ENCODE data around the gene SAMD14.
"Not testable (repeated sequence)": the region's sequence is repeated elsewhere in the genome, so short reads cannot be mapped to it uniquely, and the experiment has no call there.

Gene SAMD14

DNA sequence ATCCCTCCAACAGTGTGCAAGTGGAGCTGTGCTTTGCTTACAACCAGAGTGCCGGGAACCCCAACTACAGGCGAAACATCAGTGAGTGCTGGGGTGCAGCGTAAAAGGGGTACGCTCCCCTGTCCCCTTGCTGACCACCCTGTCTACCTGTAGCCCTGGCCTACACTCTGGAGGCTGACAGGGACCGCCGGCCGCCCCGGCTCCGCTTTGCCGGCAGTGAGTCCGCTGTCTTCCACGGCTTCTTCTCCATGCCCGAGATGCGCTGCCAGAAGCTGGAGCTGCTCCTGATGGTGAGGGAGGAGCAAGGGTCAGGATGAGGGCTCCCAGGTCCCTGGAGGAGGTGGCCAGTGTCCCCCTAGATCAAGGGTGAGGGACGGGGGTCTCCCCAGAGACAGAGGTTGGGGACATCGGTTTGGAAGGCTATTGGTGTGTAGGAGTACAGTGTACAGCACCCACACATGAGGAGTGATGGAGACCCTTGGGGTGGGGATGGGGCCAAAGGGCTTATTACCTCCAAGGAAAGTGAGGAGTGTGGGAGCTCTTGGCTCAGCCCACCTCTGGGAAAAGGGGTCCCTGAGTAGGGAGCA, 54.4 kb downstream of the SAMD14 start:
- DNase-seq: no peak

DNA sequence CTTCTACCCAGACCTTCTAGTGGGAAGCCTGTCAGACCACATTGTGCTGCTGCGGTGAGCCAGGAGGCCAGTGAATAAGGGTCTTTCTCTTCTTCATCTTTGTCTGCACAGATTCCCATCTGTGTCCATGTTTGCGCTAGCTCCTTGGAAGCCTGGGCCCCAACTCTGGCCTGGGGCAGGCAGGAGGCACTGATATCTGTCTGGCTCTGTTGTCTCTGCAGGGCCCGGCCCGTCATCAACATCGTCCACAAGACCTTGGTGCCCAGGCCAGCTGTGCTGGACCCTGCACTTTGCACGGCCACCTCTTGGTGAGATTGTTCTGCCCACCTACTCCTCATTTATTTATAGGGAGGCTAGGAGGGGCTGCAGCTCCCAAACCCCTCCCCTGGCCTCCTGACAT, 55.7 kb downstream of the SAMD14 start:
- DNase-seq: no peak

DNA sequence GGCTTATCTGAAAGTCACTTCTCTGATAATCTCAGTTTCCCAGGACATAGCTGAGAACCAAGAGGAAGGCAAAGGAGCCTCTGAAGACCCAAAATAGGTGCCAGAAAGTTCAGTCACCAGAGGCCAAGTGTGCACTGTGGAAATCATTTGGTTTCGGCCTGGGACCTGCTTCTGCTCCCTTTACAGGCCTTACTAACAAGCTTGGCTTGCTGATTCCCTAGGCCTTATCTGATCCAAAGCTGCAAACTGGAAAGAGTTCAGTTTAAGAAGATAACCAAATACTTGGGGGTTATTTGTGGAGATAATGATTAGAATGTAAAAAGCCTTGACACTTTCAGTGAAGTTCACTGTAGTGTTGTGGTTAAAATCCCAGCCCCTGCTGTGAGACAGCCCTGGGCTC, 57.0 kb downstream of the SAMD14 start:
- DNase-seq: no peak

DNA sequence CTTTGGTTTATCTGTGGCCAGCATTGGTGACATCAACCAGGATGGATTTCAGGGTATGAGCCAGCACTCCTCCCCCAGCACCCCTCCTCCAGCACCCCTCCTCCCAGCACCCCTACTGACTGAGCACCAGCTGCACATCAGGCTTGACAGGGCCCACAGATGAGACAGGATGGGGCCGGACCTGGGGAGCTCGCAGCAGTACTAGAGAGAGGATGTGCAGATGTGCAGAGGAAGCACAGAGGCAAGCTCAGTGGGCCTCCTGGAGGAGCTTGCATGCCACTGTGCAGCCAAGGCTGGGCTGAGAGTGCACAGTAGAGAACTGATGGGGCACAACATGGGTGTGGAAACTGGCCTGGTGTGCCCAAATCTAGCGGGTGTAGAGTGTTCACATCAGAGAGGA, 57.8 kb downstream of the SAMD14 start:
- no peak for DNase-seq

DNA sequence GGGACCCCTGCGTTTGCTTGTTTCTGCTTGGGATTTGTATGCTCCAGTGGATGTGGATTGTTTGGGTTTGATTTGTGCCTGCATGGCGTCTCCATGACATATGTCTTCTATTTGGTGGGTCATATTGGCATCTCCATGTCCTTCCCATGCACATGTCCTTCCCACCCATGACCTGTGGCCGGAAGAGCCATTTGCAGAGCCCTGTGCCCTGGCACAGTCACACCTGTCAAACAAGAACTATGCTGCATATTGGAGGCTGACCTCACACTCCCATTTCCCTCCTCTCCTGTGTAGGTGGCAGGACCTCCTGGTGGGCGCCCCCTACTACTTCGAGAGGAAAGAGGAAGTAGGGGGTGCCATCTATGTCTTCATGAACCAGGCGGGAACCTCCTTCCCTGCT, 58.3 kb downstream of the SAMD14 start:
- no peak for DNase-seq

DNA sequence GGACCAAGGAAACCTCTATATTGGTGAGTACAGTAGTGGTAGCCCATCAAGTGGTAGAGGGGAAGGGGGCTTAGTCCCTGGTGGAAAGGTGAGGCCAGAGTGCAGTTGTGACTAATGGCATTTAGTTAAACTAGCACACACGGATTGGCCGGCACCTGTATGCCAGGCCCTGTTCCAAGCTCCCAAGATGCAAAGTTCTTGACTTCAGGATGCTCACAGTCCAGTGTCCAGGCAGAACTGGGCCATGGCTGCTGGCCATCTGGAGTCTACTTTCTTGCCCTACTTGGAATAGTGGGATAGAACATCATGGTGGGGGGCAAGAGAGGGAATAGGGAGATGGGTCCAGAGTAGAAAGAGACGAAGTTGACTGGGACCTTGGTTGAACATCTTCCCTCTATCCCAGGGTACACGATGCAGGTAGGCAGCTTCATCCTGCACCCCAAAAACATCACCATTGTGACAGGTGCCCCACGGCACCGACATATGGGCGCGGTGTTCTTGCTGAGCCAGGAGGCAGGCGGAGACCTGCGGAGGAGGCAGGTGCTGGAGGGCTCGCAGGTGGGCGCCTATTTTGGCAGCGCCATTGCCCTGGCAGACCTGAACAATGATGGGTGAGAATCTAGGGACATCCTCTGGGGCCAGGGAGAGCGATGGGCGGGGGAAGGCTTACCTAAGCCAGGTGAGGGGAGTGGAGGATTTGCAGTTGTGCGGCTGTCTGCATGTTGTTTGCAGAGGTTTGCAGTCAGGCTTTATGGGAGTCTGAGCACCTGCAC, 58.9 kb downstream of the SAMD14 start:
- DNase-seq: no peak

DNA sequence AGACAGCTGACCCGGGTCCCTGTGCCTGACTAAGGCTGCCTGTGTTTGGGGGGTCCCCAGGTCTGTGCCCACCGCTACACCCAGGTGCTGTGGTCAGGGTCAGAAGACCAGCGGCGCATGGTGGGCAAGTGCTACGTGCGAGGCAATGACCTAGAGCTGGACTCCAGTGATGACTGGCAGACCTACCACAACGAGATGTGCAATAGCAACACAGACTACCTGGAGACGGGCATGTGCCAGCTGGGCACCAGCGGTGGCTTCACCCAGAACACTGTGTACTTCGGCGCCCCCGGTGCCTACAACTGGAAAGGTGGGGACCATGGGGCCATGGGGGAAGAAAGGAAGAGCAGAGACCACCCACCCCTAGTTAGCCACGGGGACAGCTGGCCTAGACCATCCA, 62.0 kb downstream of the SAMD14 start:
- DNase-seq: no peak

DNA sequence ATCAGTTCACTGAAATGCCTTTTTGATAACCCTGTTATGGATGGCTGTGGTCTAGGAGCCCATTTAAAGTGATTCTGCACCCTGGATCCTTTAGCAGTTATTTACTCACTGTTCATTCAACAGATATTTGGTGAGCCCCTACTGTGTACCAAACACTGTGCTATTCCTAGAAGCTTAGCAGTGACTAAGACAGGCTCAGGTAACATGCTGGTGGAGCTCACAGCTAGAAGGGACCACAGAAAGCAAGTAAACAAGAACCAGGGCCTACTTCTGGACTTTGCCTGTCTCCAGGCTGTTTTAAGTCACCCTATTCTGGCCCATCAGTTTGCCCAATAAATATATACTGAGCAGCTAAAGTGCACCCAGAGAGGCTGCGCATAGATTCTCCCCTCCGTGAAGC, 63.0 kb downstream of the SAMD14 start:
- no peak for DNase-seq

DNA sequence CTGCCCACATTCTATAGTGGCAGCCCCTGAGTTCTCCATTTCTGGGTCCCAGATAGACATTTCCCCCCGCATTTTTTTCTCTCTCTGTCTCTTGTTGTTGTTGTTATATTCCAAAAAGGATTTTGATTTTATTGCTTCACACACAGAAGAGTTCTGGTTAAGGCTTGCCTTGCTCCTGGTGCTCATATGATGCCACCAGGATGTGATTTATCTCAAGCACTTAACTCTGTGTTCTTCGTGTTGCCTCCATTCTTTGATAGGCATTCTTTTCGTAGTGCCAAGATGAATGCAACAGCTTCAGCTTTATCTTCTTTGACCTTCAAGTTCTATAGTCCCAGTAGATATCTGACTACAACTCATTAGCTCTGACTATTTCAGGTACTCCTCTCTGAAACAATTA, 64.9 kb downstream of the SAMD14 start:
- no peak for DNase-seq

DNA sequence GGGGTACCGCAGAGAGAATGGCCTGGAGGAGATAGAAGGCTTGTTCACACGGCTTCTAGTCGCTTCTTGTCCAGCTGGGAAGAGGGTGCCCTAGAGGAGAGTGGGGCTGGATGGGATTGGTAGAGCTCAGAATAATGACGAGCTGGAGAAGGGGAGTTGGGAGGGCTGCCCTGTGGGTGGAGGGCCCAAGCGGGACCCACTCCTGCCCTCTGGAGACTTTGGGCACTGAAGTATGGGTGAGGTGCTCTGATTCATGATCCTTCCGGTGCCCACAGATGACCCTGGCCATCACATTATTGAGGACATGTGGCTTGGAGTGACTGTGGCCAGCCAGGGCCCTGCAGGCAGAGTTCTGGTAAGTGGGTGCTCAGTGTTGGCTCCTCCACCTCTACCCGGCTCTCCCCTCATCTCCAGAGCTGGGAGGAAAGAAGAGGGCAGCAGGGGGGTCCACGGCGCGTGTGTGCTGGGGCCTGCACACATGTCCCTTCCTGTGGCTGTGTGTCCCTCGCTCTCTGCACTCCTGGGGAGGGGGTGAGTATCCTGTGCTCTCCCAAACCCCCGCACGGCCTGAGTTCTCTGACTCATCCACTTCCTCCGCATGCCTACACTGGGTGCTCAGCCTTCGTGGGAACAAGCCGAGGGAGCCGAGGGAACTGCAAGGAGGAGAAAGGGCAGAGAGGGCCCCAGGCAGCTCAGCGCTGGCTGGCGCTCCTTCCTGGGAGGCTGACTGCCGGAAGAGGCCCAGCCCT, 65.5 kb downstream of the SAMD14 start:
- no peak for DNase-seq

DNA sequence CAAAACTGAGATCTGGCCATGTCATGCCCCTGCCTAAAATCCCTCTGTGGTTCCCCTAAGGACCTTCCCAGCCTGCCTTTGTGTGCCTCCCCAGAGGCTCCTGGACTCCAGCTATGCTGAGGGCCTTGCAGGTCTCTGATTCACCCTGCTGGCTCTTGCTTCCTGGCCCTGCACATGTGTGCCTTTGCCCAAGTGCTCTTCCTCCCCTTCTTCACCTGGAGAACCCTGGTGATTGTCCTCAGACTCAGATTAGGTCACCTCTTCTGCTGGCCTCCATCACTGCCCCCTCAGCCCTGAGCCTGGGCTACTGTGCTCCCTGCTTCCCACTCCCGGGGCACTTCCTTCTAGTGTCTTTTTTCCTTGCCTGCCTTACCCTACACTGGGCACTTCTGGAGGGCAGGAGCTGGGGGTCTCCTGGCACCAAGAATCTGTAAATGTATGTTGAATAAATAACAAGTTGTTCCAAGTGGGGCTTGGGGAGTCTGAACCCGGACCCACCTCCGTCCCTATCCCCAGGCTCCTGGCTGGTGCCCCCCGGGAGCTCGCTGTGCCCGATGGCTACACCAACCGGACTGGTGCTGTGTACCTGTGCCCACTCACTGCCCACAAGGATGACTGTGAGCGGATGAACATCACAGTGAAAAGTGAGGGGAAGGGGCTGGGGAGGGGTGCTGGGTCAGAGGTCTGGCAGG, 66.3 kb downstream of the SAMD14 start:
- DNase-seq: no peak

DNA sequence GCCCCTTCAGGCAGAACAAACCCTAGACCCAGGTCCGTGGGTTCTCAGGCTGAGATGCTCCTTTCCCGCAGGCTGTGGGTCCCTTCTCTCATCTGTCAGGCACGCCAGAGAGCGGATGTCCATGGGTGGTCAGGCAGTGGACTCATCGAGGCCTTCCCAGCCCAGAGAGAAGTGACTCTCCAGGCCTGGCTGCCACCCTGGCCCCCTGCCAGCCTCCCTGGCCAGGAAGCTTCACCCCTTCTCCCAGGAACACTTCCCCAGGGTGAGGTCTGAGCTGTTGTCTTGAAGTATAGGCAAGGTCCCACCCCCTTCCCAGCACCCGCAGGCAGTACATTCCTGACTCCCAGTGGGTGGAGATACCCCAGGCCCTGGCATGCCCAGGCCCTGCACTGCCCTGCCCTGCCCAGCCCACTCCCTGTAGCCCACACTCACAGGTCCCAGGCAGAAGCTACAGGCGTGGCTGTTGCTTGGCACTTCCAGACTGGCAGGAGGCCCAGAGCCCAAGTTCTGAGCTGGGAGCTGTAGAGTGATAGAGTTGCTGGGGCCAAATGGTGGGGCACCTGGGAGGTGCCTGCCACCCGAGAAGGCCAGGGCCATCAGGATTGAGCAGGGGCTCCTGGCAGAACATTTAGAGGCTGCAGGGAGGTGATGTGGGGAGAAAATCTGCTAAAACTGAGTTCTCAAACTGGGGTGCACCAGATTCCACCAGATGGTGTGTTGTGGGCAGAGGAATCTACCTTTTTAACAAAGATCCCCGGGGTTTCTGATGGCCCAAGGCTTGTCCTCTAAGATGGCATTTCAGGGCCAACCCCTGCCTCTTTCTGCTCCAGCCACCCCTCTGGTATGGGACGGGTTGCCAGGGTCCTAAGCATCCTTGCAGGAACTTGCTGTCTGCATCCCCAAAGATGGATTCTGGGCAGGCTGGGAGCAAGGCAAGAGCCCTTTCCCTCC, 67.4 kb downstream of the SAMD14 start:
- DNase-seq: no peak

DNA sequence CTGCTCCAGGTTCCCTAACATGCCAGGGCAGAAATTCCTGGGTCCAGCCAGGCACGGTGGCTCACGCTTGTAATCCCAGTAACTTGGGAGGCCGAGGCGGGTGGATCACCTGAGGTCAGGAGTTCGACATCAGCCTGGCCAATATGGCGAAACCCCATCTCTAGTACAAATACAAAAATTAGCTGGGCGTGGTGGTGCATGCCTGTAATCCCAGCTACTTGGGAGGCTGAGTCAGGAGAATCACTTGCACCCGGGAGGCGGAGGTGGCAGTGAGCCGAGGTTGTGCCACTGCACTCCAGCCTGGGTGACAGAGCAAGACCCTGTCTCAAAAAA, 68.3 kb downstream of the SAMD14 start:
- DNase-seq: not testable (repeated sequence)

DNA sequence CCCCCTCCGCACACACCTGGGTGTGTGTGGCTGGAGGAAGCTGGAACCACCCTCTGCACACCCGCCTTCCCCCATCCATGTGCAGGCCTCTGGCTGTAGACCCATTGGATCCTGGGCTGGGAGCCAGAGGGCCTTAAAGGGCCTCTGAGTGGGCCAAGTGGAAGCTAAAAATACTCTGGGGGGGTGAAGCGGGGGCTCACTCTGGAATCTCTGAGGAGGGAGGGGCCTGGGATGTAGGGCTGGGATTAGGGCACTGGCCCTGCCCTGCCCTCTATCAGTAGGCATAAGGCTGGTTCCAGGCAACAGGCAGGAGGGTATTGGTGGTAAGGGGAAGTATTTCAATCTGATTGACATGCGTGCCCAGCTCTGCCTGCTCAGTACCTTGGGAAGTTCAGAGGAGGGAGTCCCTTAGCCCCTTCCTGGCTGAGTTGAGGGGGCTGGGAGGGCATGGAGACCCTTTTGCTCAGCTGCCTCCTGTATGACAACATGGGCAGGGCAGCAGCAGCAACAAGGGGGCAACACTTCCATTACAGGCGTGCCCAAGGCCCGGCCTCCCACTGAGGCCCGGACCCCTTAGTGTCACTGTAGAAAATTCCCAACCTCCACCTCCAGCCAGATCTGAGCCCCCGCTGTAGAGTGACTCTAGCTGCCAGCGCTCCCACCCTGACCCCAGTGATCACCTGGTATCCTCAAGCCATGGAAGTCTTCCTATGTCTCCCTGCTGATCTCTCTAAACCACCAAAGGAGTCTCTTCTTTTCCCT, 68.8 kb downstream of the SAMD14 start:
- DNase-seq: no peak

Data from right kidney (tissue), 1 donor.